NB4 (cell line): ENCODE measurements around the gene SPRTN.

Source experiments
- DNase-seq: peaks from one replicate; pipeline ENCODE4 v3.0.0; 2010; ENCODE audit warnings: low read depth
- H3K4me3 ChIP-seq: one replicate; pipeline ENCODE4 v1.5.1; 2011; ENCODE audit warnings: mild to moderate bottlenecking, low read depth, low read length, moderate library complexity
- MAX ChIP-seq: IDR thresholded peaks from 2 replicates; pipeline ENCODE4 v1.6.1; 2011; ENCODE audit warnings: low read depth, low read length
- MYC ChIP-seq: IDR thresholded peaks from 2 replicates; pipeline ENCODE4 v1.6.1; 2011; ENCODE audit warnings: low read depth, low read length
- POLR2A ChIP-seq: IDR thresholded peaks from 2 replicates; pipeline ENCODE4 v1.6.1; 2011; ENCODE audit warnings: mild to moderate bottlenecking; ENCODE audit not compliant: insufficient read length; ENCODE audit errors: extremely low read depth
- TF ChIP-seq, protein P1 (sequence below): IDR thresholded peaks from one replicate; pipeline ENCODE4 v1.5.1; 2012; ENCODE audit warnings: low read depth, low read length

Gene SPRTN

DNA sequence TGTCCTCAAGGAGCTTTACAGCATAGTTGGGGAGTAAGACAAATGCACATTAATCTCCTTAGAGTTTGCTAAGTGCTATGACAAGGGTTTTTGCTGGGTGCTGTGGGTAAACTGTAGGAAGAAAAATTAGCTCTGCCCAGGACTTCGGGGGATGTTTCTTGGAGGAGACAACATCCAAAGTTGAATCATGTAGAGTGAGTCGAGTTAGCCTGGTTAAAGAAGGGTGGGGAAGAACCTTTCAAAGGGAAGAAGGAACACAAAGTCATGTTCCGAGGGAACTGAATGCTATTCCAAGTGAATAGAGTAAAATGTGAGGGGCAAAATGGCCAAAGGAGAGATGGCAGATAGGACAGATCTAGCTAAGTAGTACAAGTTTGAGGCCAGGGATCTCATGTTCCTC is 17.1 kb downstream of the SPRTN start:
- H3K4me3 ChIP-seq = no peak overlapping the region
- TF ChIP-seq POLR2A (no peak), MYC (no peak), MAX (no peak)
- TF ChIP-seq, protein P1, sequence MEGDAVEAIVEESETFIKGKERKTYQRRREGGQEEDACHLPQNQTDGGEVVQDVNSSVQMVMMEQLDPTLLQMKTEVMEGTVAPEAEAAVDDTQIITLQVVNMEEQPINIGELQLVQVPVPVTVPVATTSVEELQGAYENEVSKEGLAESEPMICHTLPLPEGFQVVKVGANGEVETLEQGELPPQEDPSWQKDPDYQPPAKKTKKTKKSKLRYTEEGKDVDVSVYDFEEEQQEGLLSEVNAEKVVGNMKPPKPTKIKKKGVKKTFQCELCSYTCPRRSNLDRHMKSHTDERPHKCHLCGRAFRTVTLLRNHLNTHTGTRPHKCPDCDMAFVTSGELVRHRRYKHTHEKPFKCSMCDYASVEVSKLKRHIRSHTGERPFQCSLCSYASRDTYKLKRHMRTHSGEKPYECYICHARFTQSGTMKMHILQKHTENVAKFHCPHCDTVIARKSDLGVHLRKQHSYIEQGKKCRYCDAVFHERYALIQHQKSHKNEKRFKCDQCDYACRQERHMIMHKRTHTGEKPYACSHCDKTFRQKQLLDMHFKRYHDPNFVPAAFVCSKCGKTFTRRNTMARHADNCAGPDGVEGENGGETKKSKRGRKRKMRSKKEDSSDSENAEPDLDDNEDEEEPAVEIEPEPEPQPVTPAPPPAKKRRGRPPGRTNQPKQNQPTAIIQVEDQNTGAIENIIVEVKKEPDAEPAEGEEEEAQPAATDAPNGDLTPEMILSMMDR = no peak
- DNase-seq = no peak

DNA sequence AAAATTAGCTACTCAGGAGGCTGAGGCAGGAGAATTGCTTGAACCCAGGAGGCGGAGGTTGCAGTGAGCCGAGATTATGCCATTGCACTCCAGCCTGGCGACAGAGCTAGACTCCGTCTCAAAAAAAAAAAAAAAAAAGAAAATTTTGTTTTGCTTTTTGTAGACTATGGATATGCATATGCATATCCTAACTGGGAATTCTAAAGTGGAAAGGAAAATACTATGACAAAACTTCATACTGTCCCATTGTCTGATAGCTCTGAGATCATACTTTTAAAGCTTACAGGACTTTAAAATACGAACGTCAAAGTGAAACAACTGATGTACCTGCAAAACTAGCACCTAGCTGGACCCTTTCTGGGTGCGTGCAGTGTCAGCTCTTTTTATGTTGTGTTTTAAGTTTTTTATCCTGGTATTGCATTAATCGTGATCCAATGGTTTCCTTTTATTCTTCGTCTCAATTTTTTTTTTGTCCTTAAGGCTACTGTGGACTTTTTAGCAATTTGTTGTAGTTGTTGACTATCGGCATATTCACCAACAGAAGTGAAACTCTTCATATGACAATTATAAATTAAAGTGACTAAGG is 19.2 kb downstream of the SPRTN start:
- TF ChIP-seq, protein P1 = no peak
- TF ChIP-seq POLR2A (no peak), MYC (no peak), MAX (no peak)
- no peak overlapping the region for H3K4me3 ChIP-seq

DNA sequence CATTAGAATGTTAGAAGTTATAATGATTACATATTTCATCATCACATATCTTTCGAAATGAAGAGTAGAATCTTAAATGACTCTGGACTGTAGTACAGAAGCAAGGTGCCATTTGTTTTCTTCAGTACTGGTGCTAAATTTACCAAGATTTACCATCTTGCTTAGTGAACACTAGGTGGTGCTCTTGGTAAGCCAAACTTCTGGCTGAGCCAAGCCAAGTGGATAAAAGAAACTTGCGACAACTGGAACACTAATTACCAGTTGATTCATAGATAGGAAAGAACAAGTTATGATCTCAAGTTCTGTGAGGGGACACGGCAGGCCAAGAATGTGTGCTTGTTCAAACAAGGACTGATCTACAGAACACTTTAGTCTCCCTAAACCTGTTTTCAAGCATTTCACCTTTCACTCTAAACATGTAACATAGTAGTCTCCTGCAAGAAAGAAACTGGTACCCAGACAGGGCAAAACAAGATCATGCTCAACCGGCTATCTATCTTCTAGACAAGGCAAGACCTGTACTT is 19.8 kb downstream of the SPRTN start:
- H3K4me3 ChIP-seq = no peak overlapping the region
- TF ChIP-seq MYC (no peak), POLR2A (no peak)
- TF ChIP-seq, protein P1 = peak; percentile 64
- DNase-seq = peak; percentile 78

More for the DNA sequence above, 19.2 kb downstream of the SPRTN start:
- DNase-seq = no peak

GRCh38 chr1:231359113-231359512 is 21.0 kb downstream of the SPRTN start:
- peak; percentile 98 for TF ChIP-seq MAX
- TF ChIP-seq MYC = peak; percentile 98
- no peak for TF ChIP-seq POLR2A
- TF ChIP-seq, protein P1 = no peak
- H3K4me3 ChIP-seq = no peak overlapping the region
- peak; percentile 94 for DNase-seq

GRCh38 chr1:231362325-231362724 is 24.2 kb downstream of the SPRTN start:
- no peak overlapping the region for H3K4me3 ChIP-seq
- no peak for TF ChIP-seq MYC
- TF ChIP-seq, protein P1 = no peak
- no peak for TF ChIP-seq MAX
- no peak for TF ChIP-seq POLR2A
- DNase-seq = no peak

DNA sequence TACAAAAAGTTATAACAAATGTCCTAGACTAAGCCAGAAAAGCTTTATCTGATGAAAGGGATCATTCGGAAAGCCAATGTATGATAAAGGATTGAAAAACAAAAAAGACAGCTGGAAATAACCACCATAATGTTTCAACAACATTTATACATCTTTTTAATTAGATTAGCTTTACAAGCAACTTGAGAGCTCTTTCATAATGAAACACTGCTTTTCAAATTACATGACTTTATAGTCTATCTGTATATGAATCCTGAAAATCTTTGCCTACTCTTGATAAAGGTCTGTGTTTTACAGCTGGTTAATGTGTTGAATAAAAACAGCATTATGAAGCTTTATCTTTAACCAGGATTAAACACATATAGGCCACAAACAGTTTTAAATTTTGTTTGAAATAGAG is 25.5 kb downstream of the SPRTN start:
- no peak overlapping the region for H3K4me3 ChIP-seq
- TF ChIP-seq POLR2A (no peak), MYC (no peak), MAX (no peak)
- TF ChIP-seq, protein P1 = no peak
- DNase-seq = no peak
